Fibroblast of skin of left biceps (primary cell): ENCODE measurements around the gene TMED6.
"Not testable (repeated sequence)": the region's sequence is repeated elsewhere in the genome, so short reads cannot be mapped to it uniquely, and the experiment has no call there.

Source experiments
- DNase-seq, 2 experiments: peaks; one replicate each; pipeline ENCODE4 v3.0.0-alpha.2; 2013; ENCODE audit warnings: low read depth in 2 of 2

Gene TMED6

GRCh38 chr16:69360070-69360469, 8.5 kb upstream of the TMED6 start:
- DNase-seq = not testable (repeated sequence)

GRCh38 chr16:69350536-69351133, 951 bp downstream of the TMED6 start:
- no peak for DNase-seq

DNA sequence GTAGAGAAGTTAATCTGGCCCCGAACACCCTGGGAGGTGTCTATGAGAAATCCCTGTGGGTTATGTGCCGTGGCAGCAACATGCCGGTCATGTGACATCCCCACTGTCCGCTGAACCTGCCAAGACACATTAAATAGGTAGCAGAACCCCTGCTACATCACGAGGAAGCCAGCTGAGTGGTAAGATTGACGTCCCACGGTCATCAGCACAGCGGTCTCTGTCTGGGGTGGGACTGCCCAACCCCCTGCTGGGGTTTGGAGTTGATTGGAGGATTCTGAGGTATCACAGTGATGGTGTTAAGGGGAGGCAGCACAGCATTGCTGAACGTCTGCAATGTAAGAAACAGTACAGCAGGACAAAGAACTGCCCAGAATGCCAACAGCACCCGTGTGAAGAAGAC, 2.0 kb downstream of the TMED6 start:
- DNase-seq = no peak

- DNase-seq = no peak
Observed at GRCh38 chr16:69348222-69348621, 3.4 kb downstream of the TMED6 start.

GRCh38 chr16:69346683-69347082, 4.9 kb downstream of the TMED6 start:
- DNase-seq = no peak

DNA sequence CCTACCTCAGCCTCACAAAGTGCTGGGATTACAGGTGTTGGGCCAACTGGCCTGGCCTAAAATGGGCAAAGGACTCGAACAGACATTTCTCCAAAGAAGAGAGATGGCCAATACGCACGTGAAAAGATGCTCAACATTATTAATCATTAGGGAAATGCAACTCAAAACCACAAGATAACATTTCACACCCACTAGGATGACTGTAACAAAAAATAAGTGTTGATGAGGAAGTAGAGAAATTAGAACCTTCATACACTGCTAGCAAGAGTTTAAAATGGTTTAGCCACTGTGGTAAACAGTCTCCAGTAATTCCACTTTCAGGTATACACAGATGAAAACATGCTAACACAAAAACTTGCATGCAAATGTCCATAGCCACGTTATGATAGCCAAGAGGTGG, 5.7 kb downstream of the TMED6 start:
- no peak for DNase-seq

- no peak for DNase-seq
Observed at GRCh38 chr16:69344171-69344570, 7.4 kb downstream of the TMED6 start.

- DNase-seq = no peak
Observed at GRCh38 chr16:69340095-69340644, 11.4 kb downstream of the TMED6 start.

- DNase-seq = peak; percentile 94 to 96
Observed at GRCh38 chr16:69339289-69340094, 12.1 kb downstream of the TMED6 start, which contains the start of the genes COG8 and NIP7. Gene COG8 (minus strand): TSS chr16:69339564. CDS start chr16:69339552, 12 bp downstream. Gene NIP7 (plus strand): TSS chr16:69339772. CDS start chr16:69339830, 58 bp downstream.

- no peak for DNase-seq
Observed at GRCh38 chr16:69338557-69339288, 12.9 kb downstream of the TMED6 start.

DNA sequence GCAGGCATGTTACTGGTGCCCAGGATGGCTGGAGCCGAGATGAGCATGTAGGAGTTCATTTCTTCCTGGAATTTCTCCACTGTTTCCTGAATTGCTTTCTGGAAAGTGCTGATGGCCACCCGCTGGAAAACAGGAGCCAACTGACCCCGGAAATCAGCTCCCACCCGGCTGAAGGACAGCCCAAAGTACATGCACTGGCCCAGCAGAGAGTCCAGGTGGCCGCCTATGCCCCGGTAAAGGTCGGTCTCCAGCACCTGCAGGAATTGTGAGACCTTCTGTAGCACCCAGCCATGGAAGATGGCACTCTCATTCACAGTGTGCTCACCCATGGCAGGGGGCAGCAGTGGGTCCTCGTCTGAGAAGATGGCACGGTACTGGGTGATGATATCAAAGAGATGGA, 16.9 kb downstream of the TMED6 start:
- no peak for DNase-seq

- peak; percentile 70 to 72 for DNase-seq
Observed at GRCh38 chr16:69330286-69331109, 21.1 kb downstream of the TMED6 start, which contains the start of gene PDF. Gene PDF (minus strand): TSS chr16:69330588. CDS start chr16:69330570, 18 bp downstream.

- DNase-seq = no peak
Observed at GRCh38 chr16:69329369-69330285, 22.0 kb downstream of the TMED6 start.

GRCh38 chr16:69328854-69329316, 22.7 kb downstream of the TMED6 start:
- DNase-seq = no peak

DNA sequence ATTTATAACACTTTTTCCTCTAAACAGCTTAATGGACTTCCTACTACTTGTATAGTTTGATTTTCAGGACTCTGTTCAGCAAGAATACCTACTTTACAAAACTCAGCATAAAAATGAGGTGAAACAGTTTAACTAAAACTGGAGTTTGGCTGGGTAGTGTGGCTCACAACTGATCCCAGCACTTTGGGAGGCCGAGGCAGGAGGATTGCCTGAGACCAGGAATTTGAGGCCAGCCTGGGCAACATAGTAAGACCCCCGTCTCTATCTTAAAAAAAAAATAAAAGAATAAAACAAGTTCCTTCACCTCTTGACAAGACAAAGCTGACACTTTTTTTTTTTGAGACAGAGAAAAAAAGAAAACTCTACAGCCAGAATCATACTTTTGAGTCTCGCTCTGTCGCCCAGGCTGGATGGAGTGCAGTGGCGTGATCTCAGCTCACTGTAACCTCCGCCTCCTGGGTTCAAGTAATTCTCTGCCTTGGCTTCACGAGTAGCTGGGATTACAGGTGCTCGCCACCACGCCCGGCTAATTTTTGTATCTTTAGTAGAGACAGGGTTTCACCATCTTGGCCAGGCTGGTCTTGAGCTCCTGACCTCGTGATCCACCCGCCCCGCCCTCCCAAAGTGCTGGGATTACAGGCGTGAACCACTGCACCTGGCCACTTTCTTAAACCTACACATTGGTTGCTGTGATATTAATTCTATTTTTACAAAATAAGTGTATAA, 23.8 kb downstream of the TMED6 start:
- no peak for DNase-seq

DNA sequence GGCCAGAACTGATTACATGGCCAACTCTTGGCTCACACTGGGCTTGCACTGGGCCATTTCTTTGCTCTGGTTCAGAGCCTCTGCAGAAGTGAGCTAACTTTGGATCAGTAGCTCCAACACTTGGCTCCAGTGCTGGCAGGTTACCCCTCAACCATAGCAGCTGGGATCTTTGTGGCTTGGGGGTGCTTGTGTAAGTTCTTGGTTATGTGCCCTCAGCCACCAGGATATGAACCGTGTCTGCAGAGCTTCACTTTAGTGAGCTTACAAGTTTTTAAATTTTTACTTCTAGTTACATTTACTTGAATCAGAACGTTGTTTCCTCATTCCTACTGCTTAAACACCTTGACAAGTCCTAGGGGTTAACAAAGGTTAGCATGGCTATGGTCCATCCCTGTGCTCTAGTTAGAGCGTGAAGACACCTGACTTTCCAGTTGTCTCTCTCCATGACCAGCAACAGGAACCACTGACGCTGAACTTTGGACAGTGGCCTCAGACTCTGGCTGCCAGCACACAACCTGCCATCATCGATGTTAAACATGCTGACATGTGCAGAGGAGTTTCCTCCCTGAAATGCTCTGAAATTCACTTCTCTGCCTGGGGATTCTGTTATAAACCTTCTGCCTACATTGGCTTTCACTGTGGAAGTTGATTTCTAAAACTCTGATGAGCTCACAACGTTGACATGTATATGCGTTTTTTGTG, 25.3 kb downstream of the TMED6 start:
- DNase-seq = no peak

- DNase-seq = no peak
Observed at GRCh38 chr16:69325784-69326171, 25.8 kb downstream of the TMED6 start.

GRCh38 chr16:69324585-69325253, 26.9 kb downstream of the TMED6 start:
- no peak for DNase-seq
